Transverse colon (tissue), 4 donors: ENCODE results near the gene MOGAT3. TPM values are rescaled to one million over a fixed set of nuclear protein-coding genes. Genes with fewer than 3 reads are reported as not detected.

Source experiments
- DNase-seq: peaks from one replicate; pipeline ENCODE4 v3.0.0-alpha.2; 2019
- H3K27ac ChIP-seq, 4 donors: fragments of 200-600 bp; sonication (generic); 2 replicates each; pipeline ENCODE4 v1.5.1; 2016 to 2018; ENCODE audit warnings: inconsistent platforms in 4 of 4
- H3K27me3 ChIP-seq: fragments of 200-600 bp; sonication (generic); 2 replicates; pipeline ENCODE4 v1.5.1; 2017; ENCODE audit warnings: inconsistent platforms
- H3K36me3 ChIP-seq, 4 donors: fragments of 200-600 bp; sonication (generic); 2 replicates each; pipeline ENCODE4 v1.5.1; 2017 to 2019; ENCODE audit warnings: inconsistent platforms in 4 of 4
- H3K4me1 ChIP-seq, 4 donors: fragments of 200-600 bp; sonication (generic); 2 replicates each; pipeline ENCODE4 v1.5.1; 2017 to 2020; ENCODE audit warnings: inconsistent platforms in 4 of 4
- H3K4me3 ChIP-seq, 4 donors: fragments of 200-600 bp; sonication (generic); 1 replicate in 1 of 4; 2 replicates in 3 of 4; pipeline versions ENCODE4 v1.5.1 to v1.6.1; 2017 to 2019; ENCODE audit warnings: inconsistent platforms in 4 of 4
- H3K9me3 ChIP-seq, 2 donors: fragments of 200-600 bp; sonication (generic); 2 replicates each; pipeline ENCODE4 v1.5.1; 2017 to 2019; ENCODE audit warnings: inconsistent platforms in 2 of 2
- EP300 ChIP-seq: sonication (generic); formaldehyde crosslinking; IDR thresholded peaks from one replicate; pipeline ENCODE4 v1.6.1; 2017; ENCODE audit warnings: antibody characterized with exemption, low read depth
- POLR2A ChIP-seq: fragments of 450-650 bp; IDR thresholded peaks from one replicate; pipeline ENCODE4 v1.6.1; 2016; ENCODE audit warnings: antibody characterized with exemption, mild to moderate bottlenecking, moderate library complexity
- POLR2AphosphoS5 ChIP-seq, 3 donors: sonication (generic); formaldehyde crosslinking; IDR thresholded peaks; one replicate each; pipeline ENCODE4 v1.6.1; 2016; ENCODE audit warnings: antibody characterized with exemption in 3 of 3
- WGBS, 2 donors: methylation state at CpG; one replicate each; pipeline ENCODE4 v1.1.5; 2018; ENCODE audit warnings: low coverage in 1 of 2; 5-methylcytosine and 5-hydroxymethylcytosine counted together
- in situ Hi-C, 4 donors: fragments of 200-750 bp; cut with MboI; loops; one replicate each; pipeline versions ENCODE4 v1.15.0 to v1.15.1; 2017; ENCODE audit warnings: low sequenced_read_pairs in 3 of 4, low pct_ligation_motif_present in 1 of 4, low pct_unique_long_range_greater_than_20kb in 1 of 4
- intact Hi-C: fragments of 100-400 bp; cut with DNase I; formaldehyde crosslinking; loops from one replicate; pipeline ENCODE4 v1.15.1; 2023; ENCODE audit warnings: low total_unique reads
- small RNA-seq, 4 donors: library from RNA; depleted of rRNA; stranded (forward); fragments of <200 nt; gene quantifications; one replicate each; pipeline ENCODE3, GENCODE V24; 2016
- total RNA-seq, 4 donors: library from RNA; depleted of rRNA; stranded (reverse); fragments of >200 nt; gene quantifications; one replicate each; pipeline ENCODE4 v1.1.0, GENCODE V29; 2016
- TF ChIP-seq, protein P1 (sequence below), 5 experiments: fragments of 200-600 bp in 3 of 5; fragments of 450-650 bp in 2 of 5; sonication (generic) in 3 of 5; IDR thresholded peaks; 1 replicate in 2 of 5; 2 replicates in 3 of 5; pipeline ENCODE4 v1.5.1; 2016 to 2017; ENCODE audit warnings: antibody characterized with exemption in 5 of 5, inconsistent platforms in 3 of 5, mild to moderate bottlenecking in 2 of 5, moderate library complexity in 1 of 5

Gene MOGAT3
- total RNA-seq, 4 donors from 2014 or later: 31.7 to 56.9 (median 44.3) TPM

DNA sequence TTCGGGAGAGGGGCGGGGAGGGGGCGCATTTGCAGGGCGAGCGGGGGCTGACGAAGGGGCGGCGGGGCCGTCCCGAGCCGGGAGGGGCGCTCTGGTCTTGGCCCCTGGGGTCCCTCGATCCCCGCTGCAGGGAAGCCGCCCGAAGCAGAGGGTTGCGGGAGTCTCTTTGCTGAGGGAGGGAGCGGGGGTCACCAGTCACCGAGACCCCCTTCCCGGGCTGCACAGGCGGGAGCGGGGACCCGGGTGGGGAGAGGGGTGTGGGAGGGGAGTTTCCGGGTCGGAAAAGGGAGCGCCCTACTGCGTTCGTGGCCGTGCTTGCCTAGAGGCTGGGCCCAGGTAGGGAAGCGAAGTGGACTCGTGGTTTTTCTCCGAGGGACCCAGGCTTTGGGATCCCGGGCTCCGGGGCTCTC, 46.1 kb downstream of the MOGAT3 start:
- Histone ChIP-seq H3K9me3 (no peaks in the 10 kb centered on the region), H3K4me1 (peaks cover 5 to 16% (median 10%) of the 10 kb centered on the region in 4 donors), H3K27me3 (no peaks in the 10 kb centered on the region), H3K36me3 (peaks cover 0 to 8% (median 3%) of the 10 kb centered on the region in 4 donors), H3K27ac (peak overlapping the region; percentile 66 to 85 (median 78)), H3K4me3 (peak overlapping the region; percentile 59 to 96 (median 88))
- peak; percentile 54 for DNase-seq
- WGBS, 2 donors: 0% methylated on average over 17 of the region's 34 CpGs; no CpG with 5 or more reads in 1 of the 2 donors
- TF ChIP-seq POLR2A (no peak), POLR2AphosphoS5 (IDR thresholded peaks at IDR 0.05) (no peak), EP300 (no peak)
- TF ChIP-seq, protein P1, sequence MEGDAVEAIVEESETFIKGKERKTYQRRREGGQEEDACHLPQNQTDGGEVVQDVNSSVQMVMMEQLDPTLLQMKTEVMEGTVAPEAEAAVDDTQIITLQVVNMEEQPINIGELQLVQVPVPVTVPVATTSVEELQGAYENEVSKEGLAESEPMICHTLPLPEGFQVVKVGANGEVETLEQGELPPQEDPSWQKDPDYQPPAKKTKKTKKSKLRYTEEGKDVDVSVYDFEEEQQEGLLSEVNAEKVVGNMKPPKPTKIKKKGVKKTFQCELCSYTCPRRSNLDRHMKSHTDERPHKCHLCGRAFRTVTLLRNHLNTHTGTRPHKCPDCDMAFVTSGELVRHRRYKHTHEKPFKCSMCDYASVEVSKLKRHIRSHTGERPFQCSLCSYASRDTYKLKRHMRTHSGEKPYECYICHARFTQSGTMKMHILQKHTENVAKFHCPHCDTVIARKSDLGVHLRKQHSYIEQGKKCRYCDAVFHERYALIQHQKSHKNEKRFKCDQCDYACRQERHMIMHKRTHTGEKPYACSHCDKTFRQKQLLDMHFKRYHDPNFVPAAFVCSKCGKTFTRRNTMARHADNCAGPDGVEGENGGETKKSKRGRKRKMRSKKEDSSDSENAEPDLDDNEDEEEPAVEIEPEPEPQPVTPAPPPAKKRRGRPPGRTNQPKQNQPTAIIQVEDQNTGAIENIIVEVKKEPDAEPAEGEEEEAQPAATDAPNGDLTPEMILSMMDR (IDR thresholded peaks at IDR 0.05): no peak
- intact Hi-C loops: no loop called here
- in situ Hi-C loops: no loop called here

DNA sequence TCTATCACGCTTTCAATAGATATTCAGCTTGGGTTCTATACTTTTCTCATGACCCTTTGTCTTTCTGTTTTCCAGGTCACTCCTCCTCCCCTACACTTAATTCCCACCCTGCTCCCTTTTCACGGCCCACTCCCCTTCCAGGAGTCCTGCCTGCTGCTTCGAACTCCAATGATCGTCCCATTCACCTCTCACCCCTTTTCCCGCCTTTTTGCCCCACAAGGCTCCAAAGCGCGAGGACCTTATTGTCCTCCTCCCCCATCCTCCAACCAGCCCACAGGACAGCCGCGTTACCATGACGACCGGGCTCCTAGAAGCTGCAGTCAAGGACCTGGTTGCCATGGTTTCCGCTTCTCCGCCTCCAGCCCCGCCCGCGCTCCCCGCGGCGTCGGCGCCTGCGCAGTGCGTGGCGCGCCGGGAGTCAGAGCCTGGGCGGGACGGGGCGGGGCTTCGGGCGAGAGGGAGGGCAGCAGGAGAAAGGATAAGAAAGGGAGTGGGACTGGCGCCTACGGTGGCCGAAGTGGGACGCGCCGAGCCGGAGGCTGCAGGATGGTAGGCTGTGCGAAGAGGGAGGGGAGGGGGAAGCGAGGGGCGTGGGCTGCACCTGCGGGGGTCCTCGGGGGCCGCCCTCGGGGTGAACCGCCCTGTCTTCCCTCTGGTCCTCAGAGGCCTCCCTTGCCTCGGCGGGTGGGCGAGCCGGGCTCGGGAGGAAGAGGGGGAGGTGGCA, 46.7 kb downstream of the MOGAT3 start, which contains the start of gene AP1S1:
Gene AP1S1 (plus strand): TSS at position 508 of the 724 bp plus-strand sequence. CDS start 39 bp downstream, at position 547.
- intact Hi-C loops (no loop called here), in situ Hi-C loops (no loop called here)
- TF ChIP-seq POLR2AphosphoS5 (IDR thresholded peaks at IDR 0.05) (peak; percentile 45 to 88 (median 51)), POLR2A (peak; percentile 37), EP300 (no peak)
- TF ChIP-seq, protein P1 (IDR thresholded peaks at IDR 0.05): no peak
- DNase-seq: peak; percentile 96
- 4 to 36% methylated on average over 5 to 44 of the region's 51 CpGs for WGBS, 2 donors
- no peaks in the 10 kb centered on the region for H3K9me3 ChIP-seq
- no peaks in the 10 kb centered on the region for H3K27me3 ChIP-seq
- H3K36me3 ChIP-seq: peaks cover 0 to 8% (median 0%) of the 10 kb centered on the region in 4 donors
- peaks cover 5 to 16% (median 10%) of the 10 kb centered on the region in 4 donors for H3K4me1 ChIP-seq
- H3K4me3 ChIP-seq: peak within 1 kb of the TSS; percentile 59 to 96 (median 88)
- peak within 1 kb of the TSS; percentile 66 to 85 (median 78) for H3K27ac ChIP-seq

DNA sequence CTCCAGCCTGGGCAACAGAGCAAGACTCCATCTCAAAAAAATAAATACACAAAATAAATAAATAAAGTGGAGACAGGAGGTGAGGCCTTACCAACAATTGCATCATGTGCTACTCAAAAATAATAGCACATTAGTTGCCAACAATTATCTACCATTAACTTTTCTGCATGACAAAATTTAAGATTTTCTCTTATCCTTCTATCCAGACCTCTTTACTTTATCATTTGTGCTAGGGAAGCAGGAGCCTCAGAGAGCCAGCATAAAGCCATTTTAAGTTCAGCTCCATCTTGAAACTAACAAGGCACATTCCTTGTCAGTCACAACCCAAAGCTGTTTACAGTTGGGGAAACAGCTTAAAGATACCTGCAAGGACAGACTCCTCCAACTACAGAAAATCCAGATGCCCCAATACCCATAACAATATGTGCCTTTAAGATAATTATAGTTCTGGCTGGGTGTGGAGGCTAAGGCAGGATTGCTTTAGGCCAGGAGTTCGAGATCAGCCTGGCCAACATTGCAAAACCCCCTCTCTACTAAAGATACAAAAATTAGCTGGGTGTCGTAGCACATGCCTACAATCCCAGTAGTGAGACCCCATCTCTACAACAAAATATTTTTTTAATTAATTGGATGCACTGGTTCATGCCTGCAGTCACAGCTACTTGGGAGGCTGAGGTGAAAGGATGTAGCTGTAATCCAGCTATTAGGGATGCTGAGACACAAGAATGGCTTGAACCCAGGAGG, 48.8 kb downstream of the MOGAT3 start:
- no peak for DNase-seq
- Histone ChIP-seq H3K27ac (no peak overlapping the region), H3K4me3 (no peak overlapping the region), H3K4me1 (peaks cover 5 to 16% (median 9%) of the 10 kb centered on the region in 4 donors), H3K36me3 (no peaks in the 10 kb centered on the region), H3K27me3 (no peaks in the 10 kb centered on the region), H3K9me3 (no peaks in the 10 kb centered on the region)
- 60 to 73% methylated on average over 1 to 2 of the region's 2 CpGs for WGBS, 2 donors
- TF ChIP-seq, protein P1 (IDR thresholded peaks at IDR 0.05): no peak
- TF ChIP-seq EP300 (no peak), POLR2A (no peak), POLR2AphosphoS5 (IDR thresholded peaks at IDR 0.05) (no peak)
- intact Hi-C loops: no loop called here
- in situ Hi-C loops: no loop called here

Small RNAs within 50 kb of the gene (small RNA-seq; reads per million reads assigned to genes)
- 0 reads per million in 4 donors for gene MIR4653

Other genes starting within 250 kb of the MOGAT3 start
- gene MUC12, start 231.5 kb downstream of the MOGAT3 start, total RNA-seq: 1,000 to 10,000 TPM in 1 of 4 donors, 100 to 1,000 TPM in 2, 10 to 100 TPM in 1; 90.2 to 2,095 (median 445) TPM
- gene MUC17, start 181.0 kb downstream of the MOGAT3 start, total RNA-seq: 100 to 1,000 TPM in 1 of 4 donors, 10 to 100 TPM in 2, under 1 TPM in 1; 0.80 to 102 (median 20.0) TPM
- gene TRIM56, start 115.6 kb downstream of the MOGAT3 start, total RNA-seq: 10 to 100 TPM; 23.8 to 50.0 (median 35.1) TPM
- gene SERPINE1, start 73.9 kb downstream of the MOGAT3 start, total RNA-seq: 10 to 100 TPM in 1 of 4 donors, 1 to 10 TPM in 3; 1.3 to 26.2 (median 5.5) TPM
- 10 to 100 TPM; 18.3 to 87.3 (median 54.0) TPM for gene AP1S1, start 46.6 kb downstream of the MOGAT3 start, total RNA-seq
- under 1 TPM in 1 of 4 donors, not detected in 3; 0.95 TPM for gene VGF, start 35.5 kb downstream of the MOGAT3 start, total RNA-seq
- gene NAT16, start 20.7 kb downstream of the MOGAT3 start, total RNA-seq: not detected
- gene PLOD3, start 16.5 kb upstream of the MOGAT3 start, total RNA-seq: 10 to 100 TPM; 48.4 to 81.2 (median 60.8) TPM
- gene ZNHIT1, start 17.1 kb upstream of the MOGAT3 start, total RNA-seq: 100 to 1,000 TPM in 1 of 4 donors, 10 to 100 TPM in 3; 50.5 to 106 (median 78.2) TPM
- 10 to 100 TPM; 27.2 to 58.5 (median 45.4) TPM for gene CLDN15, start 36.8 kb upstream of the MOGAT3 start, total RNA-seq
- gene FIS1, start 44.0 kb upstream of the MOGAT3 start, total RNA-seq: 100 to 1,000 TPM; 159 to 261 (median 187) TPM
- gene IFT22, start 120.8 kb upstream of the MOGAT3 start, total RNA-seq: 10 to 100 TPM in 3 of 4 donors, 1 to 10 TPM in 1; 9.4 to 30.6 (median 11.3) TPM
- not detected for gene COL26A1, start 161.8 kb upstream of the MOGAT3 start, total RNA-seq